Caco-2 (cell line): ENCODE measurements around the gene ANKRD44. TPM values are rescaled to one million over a fixed set of nuclear protein-coding genes. Genes with fewer than 3 reads are reported as not detected.

ENCODE experiments used
- BruUV-seq: library from RNA; stranded (reverse); fragments of 400-500 nt; replicated peaks from 2 replicates; lab custom pipeline; 2021; lab: Mats Ljungman, UMichigan
- CTCF ChIA-PET: fragments of 300-600 bp; sonication (Branson Sonifier 250); formaldehyde crosslinking; loops from one replicate; lab custom pipeline; 2022; ENCODE audit warnings: antibody characterized with exemption; lab: Charles Lee
- POLR2A ChIA-PET: fragments of 300-600 bp; sonication (Branson Sonifier 250); formaldehyde crosslinking; loops from one replicate; lab custom pipeline; 2022; ENCODE audit warnings: antibody characterized with exemption; lab: Charles Lee
- DNase-seq, 2 experiments: peaks; one replicate each; pipeline versions ENCODE4 v3.0.0 to v3.0.0-alpha.2; 2020 to 2022
- H3K27me3 ChIP-seq: replicated peaks from 2 replicates; pipeline ENCODE4 v1.6.0; 2011; ENCODE audit warnings: low read length; ENCODE audit not compliant: control insufficient read depth, insufficient read depth
- H3K36me3 ChIP-seq: 2 replicates; pipeline ENCODE4 v1.5.1; 2011; ENCODE audit warnings: low read length; ENCODE audit not compliant: control insufficient read depth, insufficient read depth
- H3K4me1 ChIP-seq: fragments of 250-450 bp; sonication (Bioruptor Pico); 2 replicates; pipeline ENCODE4 v1.5.1; 2020; ENCODE audit warnings: mild to moderate bottlenecking
- H3K4me3 ChIP-seq: 2 replicates; pipeline ENCODE4 v1.5.1; 2011; ENCODE audit warnings: low read depth, mild to moderate bottlenecking, control low read depth, low read length
- H3K9me3 ChIP-seq: fragments of 250-450 bp; sonication (Bioruptor Pico); 2 replicates; pipeline ENCODE4 v1.5.1; 2020; ENCODE audit warnings: mild to moderate bottlenecking, moderate library complexity
- H3K27ac Mint-ChIP-seq: one replicate; pipeline ENCODE4 v1.8.0; 2022; ENCODE audit warnings: mixed read lengths; ENCODE audit not compliant: unreplicated experiment
- H3K27me3 Mint-ChIP-seq: one replicate; pipeline ENCODE4 v1.8.0; 2022; ENCODE audit warnings: mixed read lengths; ENCODE audit not compliant: insufficient read depth, unreplicated experiment
- H3K36me3 Mint-ChIP-seq: one replicate; pipeline ENCODE4 v1.8.0; 2022; ENCODE audit warnings: mild to moderate bottlenecking, mixed read lengths; ENCODE audit not compliant: insufficient read depth, unreplicated experiment
- H3K4me1 Mint-ChIP-seq: one replicate; pipeline ENCODE4 v1.8.0; 2022; ENCODE audit warnings: low read depth, mixed read lengths; ENCODE audit not compliant: unreplicated experiment
- H3K4me3 Mint-ChIP-seq: one replicate; pipeline ENCODE4 v1.8.0; 2022; ENCODE audit warnings: mild to moderate bottlenecking, moderate library complexity, mixed read lengths; ENCODE audit not compliant: unreplicated experiment
- H3K9me3 Mint-ChIP-seq: one replicate; pipeline ENCODE4 v1.8.0; 2022; ENCODE audit warnings: mixed read lengths; ENCODE audit not compliant: unreplicated experiment
- CTCF ChIP-seq, 2 experiments: fragments of 200-600 bp in 1 of 2; IDR thresholded peaks; 1 replicate in 1 of 2; 2 replicates in 1 of 2; pipeline versions ENCODE4 v1.5.1 to v1.8.0; 2011 to 2022; ENCODE audit warnings: antibody characterized with exemption in 1 of 2, control low read depth in 1 of 2, inconsistent platforms in 1 of 2, low read depth in 1 of 2, low read length in 1 of 2, mild to moderate bottlenecking in 1 of 2, moderate library complexity in 1 of 2; ENCODE audit not compliant: insufficient read depth in 1 of 2, severe bottlenecking in 1 of 2, unreplicated experiment in 1 of 2
- intact Hi-C: fragments of 100-400 bp; cut with micrococcal nuclease; formaldehyde crosslinking; loops from one replicate; pipeline ENCODE4 v1.10.0; 2022; ENCODE audit not compliant: unreplicated experiment
- total RNA-seq: library from RNA; stranded (reverse); gene quantifications from 2 replicates; pipeline ENCODE4 v1.2.3, GENCODE V29; 2022

Gene ANKRD44
- total RNA-seq, 1 experiment from 2014 or later: 1.0 TPM

- H3K9me3 Mint-ChIP-seq: no peaks in the 10 kb centered on the region
- Histone ChIP-seq H3K4me3 (no peak overlapping the region), H3K4me1 (no peaks in the 10 kb centered on the region), H3K9me3 (no peaks in the 10 kb centered on the region), H3K36me3 (no peaks in the 10 kb centered on the region), H3K27me3 (no peaks in the 10 kb centered on the region)
- no peak overlapping the region for H3K27ac Mint-ChIP-seq
- CTCF ChIA-PET: no interaction called here
- intact Hi-C loops: no loop called here
- POLR2A ChIA-PET: no interaction called here
- BruUV-seq: no TSS peak
- no peak overlapping the region for H3K4me3 Mint-ChIP-seq
- H3K4me1 Mint-ChIP-seq: no peaks in the 10 kb centered on the region
- H3K36me3 Mint-ChIP-seq: no peaks in the 10 kb centered on the region
- no peak for DNase-seq
- H3K27me3 Mint-ChIP-seq: no peaks in the 10 kb centered on the region
- no peak for TF ChIP-seq CTCF (IDR thresholded peaks at IDR 0.05; ENCODE audit: insufficient read depth in 1 of 2, low read depth in 1 of 2, low read length in 1 of 2, severe bottlenecking in 1 of 2, unreplicated experiment in 1 of 2)
Observed at GRCh38 chr2:197217541-197217940, 93.0 kb downstream of the ANKRD44 start.

- ChIA-PET CTCF (no interaction called here), POLR2A (no interaction called here)
- no peaks in the 10 kb centered on the region for H3K9me3 ChIP-seq
- H3K4me1 ChIP-seq: no peaks in the 10 kb centered on the region
- Mint-ChIP-seq H3K27me3 (no peaks in the 10 kb centered on the region), H3K9me3 (no peaks in the 10 kb centered on the region), H3K4me3 (no peak overlapping the region), H3K4me1 (no peaks in the 10 kb centered on the region), H3K36me3 (no peaks in the 10 kb centered on the region), H3K27ac (no peak overlapping the region)
- no peak for TF ChIP-seq CTCF (IDR thresholded peaks at IDR 0.05; ENCODE audit: insufficient read depth in 1 of 2, low read depth in 1 of 2, low read length in 1 of 2, severe bottlenecking in 1 of 2, unreplicated experiment in 1 of 2)
- H3K36me3 ChIP-seq: no peaks in the 10 kb centered on the region
- no peak overlapping the region for H3K4me3 ChIP-seq
- no peak for DNase-seq
- no TSS peak for BruUV-seq
- no peaks in the 10 kb centered on the region for H3K27me3 ChIP-seq
- intact Hi-C loops: no loop called here
Observed at GRCh38 chr2:197216361-197216979, 94.1 kb downstream of the ANKRD44 start.

GRCh38 chr2:197215748-197216360 is 94.7 kb downstream of the ANKRD44 start:
- Mint-ChIP-seq H3K27me3 (no peaks in the 10 kb centered on the region), H3K4me3 (no peak overlapping the region), H3K9me3 (no peaks in the 10 kb centered on the region), H3K27ac (no peak overlapping the region), H3K4me1 (no peaks in the 10 kb centered on the region), H3K36me3 (no peaks in the 10 kb centered on the region)
- no TSS peak for BruUV-seq
- no peaks in the 10 kb centered on the region for H3K36me3 ChIP-seq
- DNase-seq: no peak
- H3K9me3 ChIP-seq: no peaks in the 10 kb centered on the region
- ChIA-PET CTCF (no interaction called here), POLR2A (no interaction called here)
- no peaks in the 10 kb centered on the region for H3K4me1 ChIP-seq
- TF ChIP-seq CTCF (IDR thresholded peaks at IDR 0.05; ENCODE audit: insufficient read depth in 1 of 2, low read depth in 1 of 2, low read length in 1 of 2, severe bottlenecking in 1 of 2, unreplicated experiment in 1 of 2): no peak
- intact Hi-C loops: no loop called here
- H3K27me3 ChIP-seq: no peaks in the 10 kb centered on the region
- no peak overlapping the region for H3K4me3 ChIP-seq
